Measurements from ENCODE around the gene PDK1. TPM values are rescaled to one million over a fixed set of nuclear protein-coding genes. Genes with fewer than 3 reads are reported as not detected.

The PDK1 gene
- total RNA-seq, 2 experiments from 2014 or later, result 30.0 to 31.1 TPM

- intact Hi-C loops (cut with DNase I, micrococcal nuclease), result no loop called here
- DNase-seq, result no peak
- Mint-ChIP-seq H3K9me3 (peaks cover 15% of the 10 kb centered on the region), H3K27me3 (no peaks in the 10 kb centered on the region), H3K27ac (no peak overlapping the region), H3K4me3 (no peak overlapping the region), H3K4me1 (ENCODE audit: low read depth) (peaks cover 20% of the 10 kb centered on the region), H3K36me3 (ENCODE audit: low read depth) (peaks cover 95% of the 10 kb centered on the region)
- H3K4me1 ChIP-seq (ENCODE audit: insufficient read depth, low read length), result no peaks in the 10 kb centered on the region
- ChIA-PET POLR2A (no interaction called here), CTCF (no interaction called here)
- H3K9me3 ChIP-seq (ENCODE audit: control insufficient read depth in 1 of 2, insufficient read depth in 1 of 2, low read length in 2 of 2), result peaks cover 9 to 21% of the 10 kb centered on the region in 2 experiments
- no peak overlapping the region for H3K27ac ChIP-seq (ENCODE audit: low read depth in 1 of 2, low read length in 2 of 2)
- H3K36me3 ChIP-seq (ENCODE audit: insufficient read depth, low read length), result peaks cover 72% of the 10 kb centered on the region
- no peak overlapping the region for H3K4me3 ChIP-seq (ENCODE audit: low read length)
- H3K27me3 ChIP-seq (ENCODE audit: control insufficient read depth in 1 of 2, insufficient read depth in 2 of 2, low read length in 2 of 2), result no peaks in the 10 kb centered on the region
- ATAC-seq (ENCODE audit: poor library complexity), result no peak
- no peak for TF ChIP-seq CTCF (IDR thresholded peaks at IDR 0.05)
Observed at GRCh38 chr2:172572981-172573380, 17.1 kb downstream of the PDK1 start.

- H3K4me3 ChIP-seq (ENCODE audit: low read length), result no peak overlapping the region
- Mint-ChIP-seq H3K9me3 (peaks cover 18% of the 10 kb centered on the region), H3K4me1 (ENCODE audit: low read depth) (peaks cover 26% of the 10 kb centered on the region), H3K36me3 (ENCODE audit: low read depth) (peaks cover 97% of the 10 kb centered on the region), H3K27me3 (no peaks in the 10 kb centered on the region), H3K4me3 (no peak overlapping the region), H3K27ac (no peak overlapping the region)
- ATAC-seq (ENCODE audit: poor library complexity), result no peak
- no peak overlapping the region for H3K27ac ChIP-seq (ENCODE audit: low read depth in 1 of 2, low read length in 2 of 2)
- TF ChIP-seq CTCF (IDR thresholded peaks at IDR 0.05), result no peak
- no peak for DNase-seq
- peaks cover 67% of the 10 kb centered on the region for H3K36me3 ChIP-seq (ENCODE audit: insufficient read depth, low read length)
- intact Hi-C loops (cut with DNase I, micrococcal nuclease), result no loop called here
- no peaks in the 10 kb centered on the region for H3K4me1 ChIP-seq (ENCODE audit: insufficient read depth, low read length)
- ChIA-PET POLR2A (interaction anchor here (0.7 to 1.5 kb wide), 2 partner anchors 11 to 19 kb away, joined by 4 to 5 read pairs; partner anchors contain the start of gene PDK1), CTCF (no interaction called here)
- peaks cover 9 to 25% of the 10 kb centered on the region in 2 experiments for H3K9me3 ChIP-seq (ENCODE audit: control insufficient read depth in 1 of 2, insufficient read depth in 1 of 2, low read length in 2 of 2)
- H3K27me3 ChIP-seq (ENCODE audit: control insufficient read depth in 1 of 2, insufficient read depth in 2 of 2, low read length in 2 of 2), result no peaks in the 10 kb centered on the region
Observed at GRCh38 chr2:172574965-172575364, 19.1 kb downstream of the PDK1 start.

GRCh38 chr2:172578054-172578453, 22.2 kb downstream of the PDK1 start:
- no peak overlapping the region for H3K27ac Mint-ChIP-seq
- H3K4me1 Mint-ChIP-seq (ENCODE audit: low read depth), result peaks cover 42% of the 10 kb centered on the region
- DNase-seq (no peak), ATAC-seq (ENCODE audit: poor library complexity) (no peak)
- no peaks in the 10 kb centered on the region for H3K27me3 ChIP-seq (ENCODE audit: control insufficient read depth in 1 of 2, insufficient read depth in 2 of 2, low read length in 2 of 2)
- H3K4me3 Mint-ChIP-seq, result no peak overlapping the region
- intact Hi-C loops (cut with DNase I, micrococcal nuclease), result no loop called here
- H3K4me1 ChIP-seq (ENCODE audit: insufficient read depth, low read length), result no peaks in the 10 kb centered on the region
- peaks cover 18% of the 10 kb centered on the region for H3K9me3 Mint-ChIP-seq
- no peak for TF ChIP-seq CTCF (IDR thresholded peaks at IDR 0.05)
- ChIA-PET CTCF (no interaction called here), POLR2A (interaction anchor here (1.0 kb wide), 1 partner anchor 82 kb away, joined by 4 read pairs; no protein-coding TSS in a partner anchor)
- H3K27me3 Mint-ChIP-seq, result no peaks in the 10 kb centered on the region
- H3K36me3 ChIP-seq (ENCODE audit: insufficient read depth, low read length), result peaks cover 53% of the 10 kb centered on the region
- peaks cover 98% of the 10 kb centered on the region for H3K36me3 Mint-ChIP-seq (ENCODE audit: low read depth)
- peaks cover 9 to 25% of the 10 kb centered on the region in 2 experiments for H3K9me3 ChIP-seq (ENCODE audit: control insufficient read depth in 1 of 2, insufficient read depth in 1 of 2, low read length in 2 of 2)
- no peak overlapping the region for H3K27ac ChIP-seq (ENCODE audit: low read depth in 1 of 2, low read length in 2 of 2)
- no peak overlapping the region for H3K4me3 ChIP-seq (ENCODE audit: low read length)

Data from CD4-positive, alpha-beta T cell (primary cell).